Pulmonary artery endothelial cell (primary cell): ENCODE measurements around the gene HAUS8. TPM values are rescaled to one million over a fixed set of nuclear protein-coding genes. Genes with fewer than 3 reads are reported as not detected.

Experiments
- DNase-seq: peaks from one replicate; pipeline ENCODE4 v3.0.0-alpha.2; 2011; ENCODE audit warnings: low read depth, low spot score
- total RNA-seq: library from RNA; depleted of rRNA; stranded (reverse); fragments of >200 nt; gene quantifications from 2 replicates; pipeline ENCODE4 v1.2.3, GENCODE V29; 2014

The HAUS8 gene
- total RNA-seq, 1 donor from 2014 or later, result 5.0 TPM

DNA sequence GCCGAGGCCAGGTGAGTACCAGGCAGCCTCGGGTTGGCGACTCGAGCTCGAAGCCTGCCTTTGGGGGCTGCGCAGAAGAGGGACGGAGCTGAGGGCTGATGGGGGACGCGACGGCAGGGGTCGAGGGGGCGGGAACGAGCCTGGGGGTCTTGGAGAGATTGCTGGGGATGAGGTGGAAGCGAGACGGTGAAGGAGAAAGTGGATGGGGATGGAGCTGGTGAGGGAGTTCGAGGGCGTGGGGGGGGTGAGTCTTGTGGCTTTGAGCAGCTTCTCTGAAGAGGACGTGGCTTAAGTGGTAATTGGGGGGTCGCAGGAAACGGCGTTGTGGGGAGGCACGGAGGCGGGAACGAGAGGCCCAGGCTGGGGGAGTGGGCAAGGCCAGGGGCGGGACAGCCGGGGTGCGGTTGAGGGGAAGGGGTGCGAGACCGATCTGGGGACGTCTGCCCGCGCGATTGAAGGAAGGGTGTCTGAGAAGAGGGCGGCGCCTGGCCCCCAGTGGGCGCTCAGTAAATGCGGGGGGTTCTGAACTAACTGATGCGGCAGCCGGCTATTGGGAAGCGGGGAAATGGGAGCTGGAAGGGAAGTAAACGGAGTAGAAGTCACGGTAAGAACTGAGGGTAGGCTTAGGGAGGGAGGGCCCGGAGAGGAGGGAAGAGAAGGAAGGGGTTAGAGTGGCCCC lies 751 bp upstream of the HAUS8 start:
- DNase-seq, result no peak

DNA sequence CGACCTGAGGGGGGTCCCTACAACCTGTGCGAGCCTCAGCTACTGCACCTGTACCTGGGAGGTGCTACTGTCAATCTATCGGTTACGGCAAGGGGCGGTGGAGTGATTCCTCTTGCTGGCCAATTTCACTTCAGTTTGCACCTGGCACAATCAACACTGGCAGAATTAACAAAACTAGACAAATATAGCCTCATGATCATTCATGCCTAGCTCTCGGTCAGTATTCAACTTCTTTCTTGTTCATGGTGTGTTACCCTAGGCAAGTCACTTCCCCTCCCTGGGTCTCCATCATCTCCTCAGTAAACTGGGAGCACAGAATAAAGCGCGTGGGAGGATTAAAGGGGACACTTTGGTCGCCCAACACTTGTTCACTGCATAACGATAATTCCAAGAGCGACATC lies 618 bp downstream of the HAUS8 start:
- DNase-seq, result no peak

DNA sequence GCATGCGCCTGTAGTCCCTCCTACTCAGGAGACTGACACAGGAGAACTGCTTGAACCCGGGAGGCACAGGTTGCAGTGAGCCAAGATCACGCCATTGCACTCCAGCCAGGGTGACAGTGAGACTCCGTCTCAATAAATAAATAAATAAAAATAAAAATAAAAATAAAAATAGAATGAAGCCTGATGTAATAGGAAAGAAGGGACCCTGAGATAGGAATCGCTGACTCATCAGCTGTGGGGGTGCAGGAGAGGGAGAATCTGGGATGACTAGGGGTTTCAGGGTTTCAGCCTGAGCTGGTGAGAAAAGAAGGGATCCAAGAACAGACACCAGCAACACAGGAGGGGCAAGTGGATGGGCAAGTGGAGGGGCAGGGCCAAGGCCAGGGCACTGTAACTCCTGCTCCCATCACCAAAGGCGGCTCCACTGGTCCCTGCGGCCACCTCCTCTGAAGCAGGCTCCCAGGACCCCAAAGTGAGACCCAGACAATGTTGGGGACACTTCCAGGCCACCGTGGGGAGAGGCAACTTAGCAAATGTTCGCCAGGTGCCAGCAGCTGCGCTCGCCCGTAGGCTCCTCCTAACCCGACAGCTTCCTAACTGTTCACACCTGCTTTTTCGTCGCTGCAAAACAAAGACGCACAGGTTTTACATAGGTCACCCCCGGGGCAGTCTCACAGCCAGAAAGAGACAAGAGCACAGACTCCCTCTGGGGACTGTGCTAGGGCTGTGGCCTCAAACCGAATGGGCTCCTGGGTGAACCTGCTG lies 1.2 kb downstream of the HAUS8 start:
- no peak for DNase-seq

DNA sequence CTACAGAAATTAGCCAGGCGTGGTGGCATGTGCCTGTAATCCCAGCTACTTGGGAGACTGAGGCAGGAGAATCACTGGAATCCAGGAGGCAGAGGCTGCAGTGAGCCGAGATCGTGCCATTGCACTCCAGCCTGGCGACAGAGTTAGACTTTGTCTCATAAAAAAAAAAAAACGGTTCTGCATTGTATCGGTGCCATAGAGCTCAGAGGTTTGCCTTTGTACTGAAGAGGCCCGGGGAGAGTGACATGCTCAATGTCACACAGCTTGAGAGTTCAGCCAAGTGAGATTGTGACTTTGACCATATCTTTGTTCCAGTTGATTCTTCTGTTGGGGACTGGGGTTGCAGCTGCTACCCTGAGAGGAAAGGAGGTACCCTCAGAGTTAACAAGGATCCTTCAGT lies 4.3 kb downstream of the HAUS8 start:
- no peak for DNase-seq

DNA sequence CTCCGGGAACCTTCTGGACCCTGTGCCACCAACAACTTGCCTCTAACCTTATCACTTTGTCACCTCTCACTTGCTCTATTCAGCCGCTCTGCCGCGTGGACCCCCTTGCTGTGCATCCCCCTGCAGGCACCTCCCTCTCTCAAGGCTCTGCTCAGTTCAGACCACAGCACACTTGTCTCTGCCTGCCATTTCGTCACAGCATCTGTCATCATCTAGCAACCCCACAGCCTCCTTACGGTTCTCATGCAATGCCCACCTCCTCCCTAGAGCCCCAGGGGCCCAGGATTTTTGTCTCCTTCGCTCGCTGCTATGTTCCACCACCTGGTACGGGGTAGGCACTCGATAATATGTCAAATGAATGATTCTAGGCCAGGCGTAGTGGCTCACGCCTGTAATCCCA lies 4.8 kb downstream of the HAUS8 start:
- no peak for DNase-seq

DNA sequence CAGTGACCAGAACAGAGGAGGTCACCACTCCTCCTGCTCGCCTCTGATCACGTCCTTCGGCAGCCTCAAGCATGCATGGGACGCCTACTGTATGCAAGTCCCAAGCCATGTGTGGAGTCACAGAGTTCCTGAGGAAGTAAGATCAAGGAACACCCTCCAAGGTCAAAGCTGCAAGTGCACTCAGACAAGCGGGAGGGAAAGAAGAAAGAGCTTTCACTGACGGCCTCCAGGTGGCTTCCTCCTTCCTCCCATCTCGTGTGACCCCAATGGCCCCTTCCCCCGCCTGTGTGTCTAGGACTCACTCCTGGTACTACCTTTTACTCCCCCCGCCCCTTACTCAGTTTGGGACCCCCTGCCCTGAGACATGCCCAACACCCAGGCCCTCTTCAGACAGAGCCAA lies 6.1 kb downstream of the HAUS8 start:
- no peak for DNase-seq

DNA sequence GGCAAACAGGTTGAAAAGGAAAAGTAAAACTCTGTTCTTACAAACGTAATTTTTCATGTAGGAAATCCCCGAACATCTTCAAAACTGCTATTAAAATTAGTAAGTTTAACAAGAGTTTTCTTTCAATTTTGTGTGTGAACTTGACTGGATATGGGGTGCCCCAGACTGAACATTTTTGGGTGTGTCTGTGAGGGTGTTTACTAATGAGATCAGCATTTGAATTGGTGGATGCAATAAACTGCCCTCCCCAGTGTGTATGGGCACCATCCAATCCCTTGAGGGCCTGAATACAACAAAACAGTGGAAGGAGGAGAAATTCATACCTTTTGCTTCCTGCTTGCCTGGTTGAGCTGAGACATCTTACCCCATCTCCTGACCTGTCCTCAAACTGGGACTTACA lies 11.8 kb downstream of the HAUS8 start:
- DNase-seq, result no peak

DNA sequence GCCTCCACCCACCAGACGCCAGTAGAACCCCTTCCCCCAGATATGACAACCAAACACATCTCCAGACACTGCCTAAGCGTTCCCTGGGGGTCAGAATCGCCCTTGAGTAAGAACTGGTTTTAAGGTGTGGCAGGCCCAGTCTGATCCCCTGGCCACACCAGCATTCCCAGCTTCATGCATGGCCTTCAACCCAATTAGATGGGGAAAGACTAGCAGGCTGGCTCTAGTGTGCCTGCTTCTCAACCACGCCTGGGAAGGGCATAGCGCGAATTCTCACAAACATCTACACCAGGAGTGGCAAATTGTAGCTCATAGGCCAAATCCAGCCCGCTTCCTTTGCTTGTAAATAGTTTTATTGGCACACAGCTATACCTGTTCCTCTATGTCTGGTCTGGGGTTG lies 13.6 kb downstream of the HAUS8 start:
- no peak for DNase-seq

DNA sequence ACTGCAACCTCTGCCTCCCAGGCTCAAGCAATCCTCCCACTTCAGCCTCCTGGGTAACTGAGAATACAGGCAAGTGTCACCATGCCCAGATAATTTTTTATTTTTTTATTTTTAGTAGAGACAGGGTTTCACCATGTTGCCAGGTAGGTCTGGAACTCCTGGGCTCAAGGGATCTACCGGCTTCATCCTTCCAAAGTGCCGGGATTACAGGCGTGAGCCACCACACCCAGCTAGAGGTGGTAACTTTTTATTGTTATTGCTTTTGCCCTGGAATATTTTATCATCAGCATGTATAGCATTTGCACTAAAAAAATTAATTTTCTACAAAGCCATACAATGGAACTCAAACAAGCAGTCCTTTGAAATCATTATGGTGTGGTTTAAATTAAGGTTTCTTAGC lies 14.0 kb downstream of the HAUS8 start:
- DNase-seq, result no peak

DNA sequence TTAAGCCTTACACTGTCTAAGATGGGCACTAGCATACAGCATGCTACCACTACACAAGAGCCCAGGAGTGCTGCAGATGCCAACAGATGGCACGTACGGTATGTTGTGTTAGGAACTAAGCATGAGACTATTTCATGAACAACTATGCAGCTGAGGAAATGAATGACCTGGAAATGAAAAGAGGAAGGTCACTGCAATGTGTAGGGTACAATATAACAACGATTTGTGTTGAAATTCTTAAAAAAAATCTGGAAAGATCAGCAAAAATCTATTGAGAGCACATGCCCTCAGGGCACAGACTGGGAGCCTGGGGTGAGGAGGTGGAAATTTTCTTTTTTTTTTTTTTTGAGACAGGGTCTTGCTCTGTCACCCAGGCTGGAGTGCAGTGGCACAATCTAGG lies 14.4 kb downstream of the HAUS8 start:
- DNase-seq, result no peak

DNA sequence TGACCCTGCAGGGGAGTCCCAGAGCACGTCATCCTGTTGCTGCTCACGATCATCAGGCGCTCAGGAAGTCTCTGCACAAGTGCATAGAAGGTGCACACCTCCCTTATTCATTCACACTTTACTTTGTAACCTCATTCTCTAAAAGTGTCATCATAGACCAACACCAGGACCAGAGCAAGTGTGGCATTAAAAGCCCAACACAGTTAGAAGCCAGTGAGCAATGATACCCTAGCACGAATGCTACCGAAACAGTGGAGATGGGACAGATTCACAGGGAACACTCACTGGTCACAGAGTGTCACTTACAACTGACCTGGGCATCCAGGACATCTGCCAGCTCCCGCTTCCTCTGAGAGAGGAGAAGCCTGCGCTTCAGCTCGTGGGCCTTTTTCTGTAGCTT lies 17.0 kb downstream of the HAUS8 start:
- no peak for DNase-seq

DNA sequence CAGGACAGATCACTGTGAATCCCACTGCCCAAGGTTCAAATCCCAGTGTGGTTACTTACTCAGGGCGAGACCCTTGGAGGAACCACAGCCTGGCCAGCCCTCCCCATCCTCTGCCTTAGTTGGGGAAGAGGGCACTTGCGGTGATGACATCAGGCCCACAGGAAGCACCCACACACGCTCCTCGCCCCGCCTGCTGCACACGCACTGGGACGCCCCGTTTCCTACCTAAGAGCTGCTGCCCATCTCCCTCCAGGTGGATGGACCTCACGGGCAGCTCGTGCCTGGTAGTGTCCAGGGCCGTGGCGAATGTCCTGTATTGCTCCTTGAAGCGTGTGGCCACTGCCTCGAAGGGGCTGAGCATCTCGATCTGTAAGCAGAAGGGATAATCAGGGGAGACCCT lies 19.6 kb downstream of the HAUS8 start:
- DNase-seq, result no peak

DNA sequence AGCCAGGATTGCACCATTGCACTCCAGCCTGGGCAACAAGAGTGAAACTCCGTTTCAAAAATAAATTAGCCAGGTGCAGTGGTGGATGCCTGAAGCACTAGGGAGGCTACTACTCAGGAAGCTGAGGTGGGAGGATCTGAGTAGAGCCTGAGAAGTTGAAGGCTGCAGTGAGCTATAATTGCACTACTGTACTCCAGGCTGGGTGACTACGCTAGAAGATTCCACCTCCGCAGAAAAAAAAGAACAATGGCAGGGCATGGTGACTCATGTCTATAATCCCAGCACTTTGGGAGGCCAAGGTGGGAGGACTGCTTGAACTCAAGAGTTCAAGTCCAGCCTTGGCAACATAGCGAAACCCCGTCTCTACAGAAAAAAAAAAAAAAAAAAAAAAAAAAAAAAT lies 20.5 kb downstream of the HAUS8 start:
- DNase-seq, result no peak

DNA sequence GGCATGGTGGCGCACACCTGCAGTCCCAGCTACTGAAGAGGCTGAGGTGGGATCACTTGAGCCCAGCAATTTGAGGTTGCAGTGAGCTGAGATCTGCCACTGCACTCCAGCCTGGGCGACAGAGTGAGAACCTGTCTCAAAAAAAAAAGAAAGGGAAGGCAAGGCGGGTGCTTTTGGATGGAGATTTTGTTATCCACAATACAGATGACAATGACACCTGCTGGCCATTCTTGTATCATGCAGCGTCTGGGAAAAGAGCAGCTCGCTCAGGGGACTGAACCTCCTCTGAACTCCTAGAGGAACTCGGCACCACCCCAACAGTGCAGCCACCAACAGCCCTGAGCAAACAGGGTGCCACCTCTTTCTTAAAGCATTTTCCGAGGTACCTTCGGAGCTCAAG lies 22.8 kb downstream of the HAUS8 start:
- no peak for DNase-seq

DNA sequence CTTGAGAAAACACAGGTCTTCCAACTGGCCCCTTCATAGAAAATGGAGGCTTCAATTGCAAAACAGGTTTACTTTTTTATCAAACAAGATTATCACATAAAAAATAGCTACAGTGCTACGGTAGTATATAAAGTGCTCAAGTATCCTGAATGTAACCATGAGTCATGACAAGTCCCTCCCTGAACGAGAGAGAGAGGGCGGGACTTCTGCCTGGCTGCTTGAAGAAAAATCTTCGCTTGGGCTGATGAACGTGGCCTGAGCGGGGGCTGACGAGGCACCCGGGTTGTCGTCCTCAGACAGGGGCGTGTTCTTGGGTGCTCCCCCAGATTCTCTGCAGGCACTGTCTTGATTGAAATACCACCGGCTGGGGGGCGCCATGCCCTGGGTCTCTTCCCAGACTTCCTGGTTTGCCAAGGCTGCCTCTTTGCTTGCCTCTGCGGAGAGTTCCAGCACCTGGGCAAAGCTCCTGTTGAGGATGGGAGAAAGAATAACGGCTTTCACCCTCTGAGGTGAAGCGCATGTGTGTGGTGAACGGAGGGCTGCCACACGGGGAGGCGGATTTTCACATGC lies 25.5 kb downstream of the HAUS8 start:
- no peak for DNase-seq

DNA sequence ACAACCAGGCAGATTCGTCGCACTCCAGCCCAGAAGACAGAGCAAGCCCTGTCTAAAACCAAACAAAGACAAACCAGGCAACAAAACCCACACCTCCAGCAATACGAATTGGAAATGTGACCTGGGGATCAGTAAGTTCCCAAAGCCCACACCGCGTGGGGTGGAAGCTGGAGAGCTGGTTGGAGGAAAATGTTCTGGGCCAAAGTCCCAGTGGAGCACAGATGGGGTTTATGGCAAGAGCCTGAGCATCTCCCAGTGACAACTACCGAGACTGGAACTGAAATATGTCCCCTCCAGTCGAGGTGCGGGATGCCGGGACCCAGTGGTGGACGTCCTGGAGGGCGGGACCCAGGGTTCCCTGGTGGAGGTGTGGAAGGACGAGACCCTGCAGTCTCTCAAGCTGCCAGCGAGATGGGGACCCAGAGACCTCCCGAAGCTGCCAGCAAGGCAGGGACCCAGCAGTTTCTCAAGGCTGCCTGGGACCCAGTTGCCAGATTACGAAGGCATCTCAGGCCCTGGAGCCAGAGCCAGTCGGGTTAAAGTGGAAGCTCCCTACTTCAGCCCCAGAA lies 26.3 kb downstream of the HAUS8 start:
- no peak for DNase-seq

DNA sequence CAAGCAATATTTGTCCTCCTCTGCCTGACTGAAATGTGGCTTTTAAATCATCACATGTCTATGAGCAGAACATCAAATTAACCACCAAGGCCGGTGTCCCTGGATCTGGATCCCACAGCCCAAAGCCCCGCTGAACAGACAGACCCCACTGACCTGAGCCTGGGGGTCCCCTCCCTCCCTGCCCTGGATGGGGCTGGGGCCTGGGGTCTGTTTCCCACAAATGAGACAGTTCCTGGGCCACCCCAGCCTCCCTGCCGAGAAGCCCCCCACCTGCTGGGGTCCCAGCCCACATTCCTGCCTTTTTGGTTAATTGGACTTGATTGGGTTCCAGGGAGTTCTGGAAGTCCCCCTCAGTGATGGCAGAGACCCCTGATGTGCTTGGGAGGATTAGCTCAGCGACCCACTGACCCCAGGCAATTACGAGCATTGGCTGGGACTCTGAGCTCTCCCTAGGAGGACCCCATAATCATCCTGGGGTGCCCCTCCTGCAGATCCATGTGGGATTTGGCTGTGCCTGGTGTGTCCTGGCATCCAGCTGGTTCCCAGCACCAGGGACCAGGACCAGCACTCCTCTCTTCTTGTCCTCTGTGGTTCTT lies 29.2 kb downstream of the HAUS8 start:
- no peak for DNase-seq

DNA sequence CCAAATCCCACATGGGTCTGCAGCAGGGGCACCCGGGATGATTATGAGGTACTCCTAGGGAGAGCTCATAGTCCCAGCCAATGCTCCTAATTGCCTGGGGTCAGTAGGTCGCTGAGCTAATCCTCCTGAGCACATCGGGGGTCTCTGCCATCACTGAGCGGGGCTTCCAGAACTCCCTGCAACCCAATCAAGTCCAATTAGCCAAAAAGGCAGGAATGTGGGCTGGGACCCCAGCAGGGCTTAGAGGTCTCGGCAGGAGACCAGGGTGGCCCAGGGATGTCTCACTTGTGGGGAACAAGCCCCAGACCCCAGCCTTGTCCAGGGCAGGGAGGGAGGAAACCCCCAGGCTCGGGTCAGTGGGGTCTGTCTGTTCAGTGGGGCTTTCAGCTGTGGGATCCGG lies 31.5 kb downstream of the HAUS8 start:
- DNase-seq, result no peak

DNA sequence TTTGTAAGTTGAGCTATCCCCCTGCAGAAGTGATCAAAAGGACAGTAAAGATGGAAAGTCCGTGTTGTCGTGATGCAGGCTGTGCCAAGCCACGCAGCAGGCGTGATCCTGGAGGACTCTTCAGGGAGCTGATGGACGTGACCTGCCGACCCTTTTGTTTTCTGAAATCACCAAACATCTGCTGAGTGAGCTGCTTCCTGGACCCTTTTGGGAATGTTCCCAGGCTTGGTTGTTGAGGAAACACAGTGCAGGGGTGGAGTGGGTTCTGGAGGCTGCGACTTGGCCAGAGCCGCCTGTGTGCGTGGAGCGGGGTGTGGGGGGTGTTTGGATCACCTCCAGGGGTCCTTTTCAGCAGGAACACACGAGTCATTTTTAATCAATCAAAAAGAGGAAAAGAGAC lies 33.3 kb downstream of the HAUS8 start:
- DNase-seq, result peak; percentile 19

DNA sequence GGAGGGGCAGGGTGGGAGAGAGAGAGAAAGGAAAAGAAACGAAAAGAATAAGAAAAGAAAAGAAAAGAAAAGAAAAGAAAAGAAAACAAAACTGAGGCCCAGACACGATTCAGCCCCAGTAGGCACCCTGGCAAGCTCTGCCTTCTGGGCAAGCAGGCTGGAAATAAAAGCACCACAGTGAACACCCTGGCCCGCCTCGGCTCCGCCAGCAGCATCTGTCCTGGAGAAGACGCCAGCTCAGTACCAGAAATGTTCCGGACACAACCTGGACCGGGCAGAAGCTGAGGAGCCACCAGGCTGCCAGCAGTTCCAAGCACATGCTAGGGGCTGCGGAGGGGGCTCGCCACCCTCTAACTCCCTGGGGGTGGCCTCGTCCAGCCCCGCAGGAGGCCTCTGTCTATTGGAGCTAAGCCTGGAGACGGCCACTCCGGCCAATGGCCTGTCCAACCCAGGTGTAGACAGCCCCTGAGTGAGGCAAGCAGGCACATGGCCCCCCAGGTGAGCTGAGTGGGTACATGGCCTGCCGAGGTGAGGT lies 37.2 kb downstream of the HAUS8 start:
- no peak for DNase-seq

DNA sequence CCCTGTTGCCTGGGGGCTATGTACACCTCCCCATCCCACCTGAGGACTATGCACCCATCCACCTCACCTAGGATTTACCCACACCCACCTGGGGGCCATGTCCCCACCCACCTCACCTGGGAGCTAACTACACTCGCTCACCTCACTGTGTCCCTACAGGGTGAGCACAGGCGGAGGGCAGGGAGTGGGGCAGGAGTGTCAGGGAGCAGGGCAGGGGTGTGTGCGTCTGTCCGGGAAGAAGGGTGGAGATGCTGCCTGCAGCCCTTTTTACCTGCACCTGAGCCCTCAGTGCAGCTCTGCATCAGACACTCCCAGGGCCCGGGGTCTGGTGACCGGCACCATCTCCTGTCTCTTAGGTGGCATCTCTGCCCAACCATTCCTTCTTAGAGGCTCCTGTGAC lies 38.1 kb downstream of the HAUS8 start:
- DNase-seq, result no peak

DNA sequence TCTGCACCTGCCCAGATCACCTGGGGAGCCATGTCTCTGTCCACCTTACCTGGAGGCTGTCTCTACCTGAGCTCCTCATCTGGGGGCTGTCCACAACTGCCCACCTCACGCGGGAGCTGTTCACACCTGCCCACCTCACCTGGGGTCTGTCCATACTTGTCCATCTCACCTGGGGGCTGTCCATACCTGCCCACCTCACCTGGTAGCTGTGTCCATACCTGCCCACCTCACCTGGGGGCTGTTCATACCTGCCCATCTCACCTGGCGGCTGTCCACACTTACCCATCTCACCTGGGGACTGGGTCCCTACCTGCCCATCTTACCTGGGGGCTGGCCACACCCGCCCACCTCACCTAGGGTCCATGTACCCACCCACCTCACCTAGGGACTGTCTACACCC lies 38.6 kb downstream of the HAUS8 start:
- no peak for DNase-seq
